Amniotic epithelial cell (primary cell): ENCODE measurements around the gene CEND1.
"Not testable (repeated sequence)": the region's sequence is repeated elsewhere in the genome, so short reads cannot be mapped to it uniquely, and the experiment has no call there.

Experiments
- DNase-seq: peaks from one replicate; pipeline ENCODE4 v3.0.0-alpha.2; 2010; ENCODE audit warnings: low read depth

CEND1 gene

DNA sequence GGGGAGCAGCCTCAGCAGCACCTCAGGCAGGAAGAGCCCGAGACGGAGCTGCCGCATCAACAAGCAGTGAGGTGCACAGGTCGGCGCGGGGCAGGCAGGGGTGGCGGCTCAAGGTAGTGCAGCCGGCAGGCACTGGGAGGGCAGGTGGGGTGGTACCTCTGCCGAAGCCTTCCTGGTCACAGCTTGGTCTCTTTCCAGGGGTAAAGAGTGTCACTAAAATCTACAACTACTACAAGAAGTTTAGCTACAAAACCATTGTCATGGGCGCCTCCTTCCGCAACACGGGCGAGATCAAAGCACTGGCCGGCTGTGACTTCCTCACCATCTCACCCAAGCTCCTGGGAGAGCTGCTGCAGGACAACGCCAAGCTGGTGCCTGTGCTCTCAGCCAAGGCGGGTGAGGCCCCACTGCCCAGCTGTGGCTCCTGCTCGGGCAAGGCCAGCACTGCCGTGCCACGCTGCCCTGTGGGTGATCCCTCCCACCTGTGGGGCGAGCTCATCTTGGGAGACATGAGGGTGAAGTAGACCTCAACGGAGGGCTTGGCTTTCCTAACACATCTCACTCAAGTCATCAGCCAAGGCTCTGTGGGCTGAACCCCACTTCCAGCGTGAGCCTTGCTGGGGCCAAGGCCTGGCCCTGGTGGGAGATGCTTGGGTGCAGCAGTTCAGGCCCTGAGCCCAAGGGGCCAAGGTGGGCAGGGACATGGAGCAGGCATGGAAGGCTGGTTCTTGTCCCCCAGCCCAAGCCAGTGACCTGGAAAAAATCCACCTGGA is 26.2 kb downstream of the CEND1 start:
- DNase-seq, result no peak

DNA sequence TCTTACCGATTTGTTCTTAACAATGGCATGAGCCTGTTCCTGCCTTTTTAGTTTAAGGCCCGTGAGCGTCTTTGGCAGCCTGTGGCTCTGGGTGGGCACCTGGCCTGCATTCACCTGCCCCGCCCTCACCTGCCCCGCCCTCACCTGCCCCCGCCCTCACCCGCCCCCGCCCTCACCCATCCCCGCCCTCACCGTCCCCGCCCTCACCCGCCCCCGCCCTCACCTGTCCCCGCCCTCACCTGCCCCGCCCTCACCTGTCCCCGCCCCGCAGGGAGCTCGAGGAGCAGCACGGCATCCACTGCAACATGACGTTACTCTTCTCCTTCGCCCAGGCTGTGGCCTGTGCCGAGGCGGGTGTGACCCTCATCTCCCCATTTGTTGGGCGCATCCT is 26.8 kb downstream of the CEND1 start:
- no peak for DNase-seq

DNA sequence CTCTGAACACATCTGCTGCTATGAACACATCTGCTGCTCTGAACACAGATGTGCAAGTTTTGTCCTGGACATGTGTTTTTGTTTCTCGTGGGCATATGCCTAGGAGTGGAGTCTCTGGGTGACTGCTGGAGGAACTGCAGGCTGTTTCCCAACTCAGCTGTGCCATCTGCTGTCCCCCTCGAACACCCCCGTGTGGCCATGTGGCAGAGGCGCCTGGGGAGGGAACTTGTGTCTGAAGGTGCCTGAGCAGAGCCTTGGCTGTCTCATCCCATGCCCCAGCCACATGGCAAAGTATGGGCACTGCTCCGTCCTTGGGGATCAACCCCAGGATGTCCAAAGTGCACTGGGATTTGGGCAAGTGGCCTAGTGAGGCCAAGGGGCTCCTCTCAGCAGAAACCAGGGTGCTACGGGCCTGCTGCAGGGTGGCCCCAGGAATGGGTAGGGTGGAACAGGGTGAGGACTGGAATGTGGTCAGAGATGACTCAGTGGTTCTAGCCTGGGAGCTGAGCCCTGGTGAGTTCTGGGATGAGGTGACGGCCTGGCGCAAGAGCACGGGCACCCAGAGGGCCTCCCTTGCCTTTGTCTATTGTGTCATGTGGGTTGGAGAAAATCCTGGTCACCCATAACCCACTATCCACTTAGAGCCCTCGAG is 27.3 kb downstream of the CEND1 start:
- DNase-seq, result peak; percentile 90

DNA sequence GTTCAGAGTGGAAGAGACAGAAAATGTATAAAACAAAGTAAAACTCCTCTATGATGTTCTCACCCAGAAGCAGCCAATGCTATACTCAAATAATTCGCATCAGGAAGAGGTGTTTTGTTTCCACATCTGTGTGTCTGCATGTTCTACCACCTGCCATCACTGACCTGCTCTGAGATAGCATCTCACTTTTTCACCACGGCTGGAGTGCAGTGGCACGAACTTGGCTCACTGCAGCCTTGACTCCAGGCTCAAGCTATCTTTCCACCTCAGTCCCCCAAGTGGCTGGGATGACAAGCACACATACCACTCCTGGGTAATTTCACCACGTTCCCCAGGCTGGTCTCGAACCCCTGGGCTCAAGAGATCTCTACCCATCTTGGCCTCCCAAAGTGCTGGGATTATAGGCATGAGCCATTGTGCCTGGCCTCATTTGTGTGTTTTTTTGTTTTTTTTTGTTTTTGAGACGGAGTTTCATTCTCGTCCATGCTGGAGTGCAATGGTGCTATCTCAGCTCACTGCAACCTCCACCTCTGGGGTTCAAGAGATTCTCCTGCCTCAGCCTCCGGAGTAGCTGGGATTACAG is 28.3 kb downstream of the CEND1 start:
- DNase-seq, result no peak

DNA sequence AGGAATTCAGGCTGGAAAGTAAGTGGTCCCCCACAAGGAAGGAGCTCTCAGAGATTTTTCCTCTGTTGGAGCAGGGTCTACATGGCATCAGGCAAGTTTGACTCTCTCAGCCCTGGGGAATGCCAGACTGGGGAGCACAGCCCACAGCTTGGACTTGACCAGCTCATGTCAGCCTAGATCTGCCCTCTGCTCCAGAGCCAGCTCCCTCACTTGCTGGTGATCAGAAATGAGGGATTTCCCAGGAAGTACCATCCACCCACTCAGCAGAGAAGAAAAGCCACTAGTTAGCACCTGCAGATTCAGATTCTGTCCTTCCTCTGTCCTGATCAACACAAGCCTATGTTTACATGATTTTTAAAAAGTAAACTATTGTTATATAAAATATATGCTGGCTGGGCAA is 29.7 kb downstream of the CEND1 start:
- no peak for DNase-seq

DNA sequence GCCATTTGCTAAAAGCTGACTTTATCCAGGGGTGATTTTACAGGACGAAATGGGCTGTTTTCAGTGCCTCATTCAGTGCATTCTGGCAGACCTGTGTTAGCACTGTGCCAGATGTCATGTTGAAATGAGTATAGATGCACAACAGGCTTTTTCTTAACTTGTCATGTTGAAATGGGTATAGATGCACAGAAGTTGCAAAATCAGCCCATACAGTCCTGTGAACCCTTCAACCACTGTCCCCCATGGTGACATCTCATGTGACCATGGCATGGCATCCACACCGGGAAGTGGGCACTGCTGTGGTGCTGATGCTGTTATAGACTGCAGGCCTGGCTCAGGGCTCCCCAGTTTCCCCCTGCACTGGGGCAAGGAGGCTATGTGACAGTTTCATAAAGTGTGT is 40.2 kb downstream of the CEND1 start:
- DNase-seq, result no peak

DNA sequence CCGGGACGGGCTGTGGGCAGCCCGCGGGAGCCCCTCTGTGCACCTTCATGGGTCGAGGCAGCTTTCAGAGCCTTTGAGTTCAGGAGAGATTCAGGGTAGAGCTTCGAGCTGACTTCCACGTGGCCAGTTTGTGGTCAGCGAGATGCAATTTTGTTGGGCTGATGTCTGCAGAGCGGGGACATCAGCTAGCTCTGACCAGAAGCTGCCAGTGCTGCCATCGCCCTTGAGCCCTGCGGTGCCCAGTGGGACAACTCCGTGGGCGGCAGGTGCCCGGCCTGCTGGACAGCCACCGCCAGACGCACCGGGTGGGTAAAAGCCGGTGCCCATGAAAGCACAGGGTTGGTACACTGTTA is 41.9 kb downstream of the CEND1 start:
- DNase-seq, result peak; percentile 31

DNA sequence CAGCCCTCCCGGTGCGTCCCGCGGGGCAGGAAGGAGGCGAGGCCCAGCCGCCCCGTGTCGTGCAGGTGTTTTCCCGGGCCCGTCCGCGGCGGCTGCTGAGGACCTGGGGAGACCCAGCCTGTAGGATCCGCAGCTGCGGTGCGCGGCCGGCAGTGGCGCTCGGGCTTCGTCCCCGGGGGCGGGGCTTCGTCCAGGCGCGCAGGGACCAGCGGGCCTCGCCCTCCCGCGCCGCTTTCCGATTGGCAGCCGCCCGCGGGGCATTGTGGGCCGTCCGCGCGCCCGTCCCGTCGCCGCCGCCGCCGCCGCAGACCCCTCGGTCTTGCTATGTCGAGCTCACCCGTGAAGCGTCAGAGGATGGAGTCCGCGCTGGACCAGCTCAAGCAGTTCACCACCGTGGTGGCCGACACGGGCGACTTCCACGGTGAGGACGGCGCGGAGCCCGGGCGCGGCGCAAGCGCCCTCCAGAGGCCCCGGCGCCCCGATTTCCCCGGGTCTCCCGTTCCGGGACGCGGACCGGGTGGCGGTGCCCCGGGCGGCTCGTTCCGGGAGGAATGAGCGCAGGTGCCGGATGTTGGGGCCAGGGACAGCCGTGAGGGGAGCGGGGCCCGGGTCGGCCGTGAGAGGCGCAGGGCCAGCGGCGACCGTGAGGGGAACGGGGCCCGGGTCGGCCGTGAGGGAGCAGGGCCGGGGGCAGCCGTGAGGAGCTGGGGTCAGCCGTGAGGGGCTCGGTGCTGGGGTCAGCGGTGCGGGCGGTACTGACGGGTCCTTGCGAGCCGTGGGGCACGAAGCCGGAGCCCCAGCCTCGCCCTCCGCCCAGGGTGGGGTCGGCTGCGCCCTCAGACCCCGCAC is 42.5 kb downstream of the CEND1 start, which contains the start of gene TALDO1:
TALDO1 (plus strand) TSS at position 307 of the 849 bp plus-strand sequence; CDS start at position 325, 18 bp downstream.
- peak; percentile 69 for DNase-seq

DNA sequence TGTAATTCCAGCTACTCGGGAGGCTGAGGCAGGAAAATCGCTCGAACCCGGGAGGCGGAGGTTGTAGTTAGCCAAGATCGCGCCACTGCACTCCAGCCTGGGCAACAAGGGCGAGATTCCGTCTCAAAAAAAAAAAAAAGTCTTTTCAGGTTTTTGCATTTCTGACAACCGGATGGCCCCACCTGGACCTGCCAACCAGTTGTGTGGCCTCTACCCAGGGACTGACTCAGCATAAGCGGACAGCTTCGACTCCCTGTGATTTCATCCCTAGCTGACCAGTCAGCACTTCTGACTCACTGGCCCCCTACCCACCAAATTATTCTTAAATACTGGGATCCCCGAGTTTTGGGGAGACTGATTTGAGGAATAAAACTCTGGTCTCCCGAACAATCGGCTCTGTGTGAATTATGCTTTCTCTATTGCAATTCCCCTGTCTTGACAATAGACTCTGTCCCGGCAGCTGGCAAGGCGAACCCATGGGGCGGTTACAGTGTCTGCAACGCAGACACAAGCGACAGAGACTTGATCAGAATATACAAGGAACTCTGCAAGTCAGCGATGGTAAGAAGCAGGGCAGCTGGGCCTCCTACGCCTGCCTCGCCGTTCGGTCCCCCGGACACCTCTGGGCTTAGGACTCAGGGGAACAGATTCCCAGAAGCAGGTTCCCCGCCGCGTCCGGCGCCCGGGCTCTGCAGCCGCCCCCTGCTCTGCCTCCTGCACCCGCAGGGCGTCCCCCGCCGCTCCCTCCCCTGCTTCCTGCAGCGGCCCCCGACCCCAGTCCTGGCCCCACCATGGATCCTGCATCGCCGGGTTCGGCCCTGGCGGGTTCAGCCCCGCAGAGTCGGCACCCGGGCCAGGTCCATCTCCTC is 43.4 kb downstream of the CEND1 start:
- no peak for DNase-seq

DNA sequence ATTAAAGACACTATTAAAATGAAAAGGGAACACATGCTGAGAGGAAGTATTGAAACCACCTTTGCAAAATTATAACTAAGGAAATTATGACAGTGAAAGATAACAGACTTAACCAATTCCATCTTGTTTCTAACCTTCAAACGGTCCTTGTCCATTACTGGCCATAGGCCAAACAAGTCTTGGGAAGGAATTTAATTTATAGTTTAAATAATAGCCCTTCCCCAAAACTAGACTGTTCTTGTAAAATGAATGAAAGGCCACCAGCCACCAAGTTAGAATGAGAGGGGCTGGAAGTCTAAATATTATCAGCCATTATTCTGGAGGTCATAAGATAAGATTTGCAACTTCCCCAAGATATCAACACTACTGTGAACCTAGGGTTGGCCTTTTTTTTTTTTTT is 44.5 kb downstream of the CEND1 start:
- DNase-seq, result no peak

DNA sequence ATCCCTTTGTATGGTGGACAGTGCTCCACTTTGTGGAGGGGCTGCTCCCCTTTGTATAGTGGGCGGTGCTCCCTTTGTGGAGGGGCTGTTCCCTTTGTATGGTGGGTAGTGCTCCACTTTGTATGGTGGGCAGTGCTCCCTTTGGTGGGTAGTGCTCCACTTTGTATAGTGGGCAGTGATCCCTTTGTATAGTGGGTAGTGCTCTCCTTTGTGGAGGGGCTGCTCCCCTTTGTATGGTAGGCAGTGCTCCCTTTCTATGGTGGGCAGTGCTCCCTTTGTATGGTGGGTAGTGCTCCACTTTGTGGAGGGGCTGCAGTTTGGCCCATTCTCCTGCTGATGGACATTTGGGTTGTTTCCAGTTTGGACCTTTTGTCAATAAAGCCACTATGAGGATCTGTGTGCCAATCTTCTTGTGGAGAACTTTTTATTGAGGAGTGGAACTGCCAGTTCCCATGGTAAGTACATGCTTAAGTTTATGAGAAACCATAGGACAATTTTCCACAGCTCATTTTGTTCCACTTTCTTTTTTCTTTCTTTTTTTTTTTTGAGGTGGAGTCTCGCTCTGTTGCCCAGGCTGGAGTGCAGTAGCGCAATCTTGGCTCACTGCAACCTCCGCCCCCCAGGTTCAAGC is 47.2 kb downstream of the CEND1 start:
- no peak for DNase-seq

DNA sequence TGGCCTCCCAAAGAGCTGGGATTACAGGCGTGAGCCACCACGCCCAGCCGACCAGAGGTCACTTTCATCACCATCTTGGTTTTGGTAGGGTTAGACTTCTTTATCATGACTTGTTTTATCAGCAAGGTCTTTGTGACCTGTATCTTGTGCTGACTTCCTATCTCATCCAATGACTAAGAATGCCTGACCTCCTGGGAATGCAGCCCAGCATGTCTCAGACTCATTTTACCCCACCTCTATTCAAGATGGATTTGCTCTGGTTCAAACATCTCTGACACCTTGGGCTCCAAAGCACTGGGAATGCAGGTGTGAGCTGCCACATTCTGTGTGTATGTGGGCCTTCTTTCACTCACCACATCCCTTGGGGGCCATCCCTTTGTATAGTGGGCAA is 47.7 kb downstream of the CEND1 start:
- DNase-seq, result no peak

DNA sequence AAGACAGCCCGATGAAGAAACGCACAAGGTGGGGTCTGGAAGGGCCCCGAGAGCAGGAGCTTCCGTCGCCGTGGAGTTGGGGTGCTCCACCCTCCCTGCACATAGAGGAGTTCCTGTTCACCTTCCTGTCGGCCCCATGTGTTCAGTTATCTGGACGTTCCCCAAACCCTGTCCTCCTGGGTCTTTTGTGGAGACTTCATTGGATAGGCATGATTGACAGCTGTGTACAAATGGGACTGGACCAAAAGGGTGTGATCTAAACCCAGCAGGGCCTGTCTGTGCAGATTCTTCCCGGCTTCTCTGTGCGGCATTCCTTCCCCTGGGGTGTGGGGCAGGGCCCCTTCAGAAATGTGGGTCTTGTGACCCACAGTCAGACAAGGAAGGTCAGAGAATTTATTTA is 52.0 kb downstream of the CEND1 start:
- DNase-seq, result not testable (repeated sequence)

DNA sequence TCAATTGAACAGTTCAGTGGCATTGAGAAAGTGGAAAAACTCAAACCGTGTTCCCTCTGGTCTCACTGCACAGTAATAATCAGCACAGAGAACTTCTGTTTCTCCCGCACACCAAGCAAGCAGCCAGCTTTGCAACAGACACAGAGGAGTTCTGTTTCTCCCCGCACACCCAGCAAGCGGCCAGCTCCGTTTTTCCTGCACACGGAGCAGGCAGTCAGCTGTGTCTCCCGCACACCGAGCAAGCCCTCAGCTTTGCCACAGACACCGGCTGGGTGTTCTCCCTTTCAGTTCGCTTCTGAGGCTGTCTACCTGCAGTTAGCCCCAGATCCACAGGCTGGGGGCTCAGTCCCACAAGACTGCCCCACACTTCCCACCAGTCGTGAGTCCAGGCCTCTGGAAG is 52.5 kb downstream of the CEND1 start:
- DNase-seq, result no peak
